HFF-Myc (cell line): ENCODE results near the gene JAKMIP2.

Experiments
- DNase-seq: peaks from one replicate; pipeline ENCODE4 v3.0.0-alpha.2; 2011; ENCODE audit warnings: low read depth; ENCODE audit errors: extremely low read depth
- H3K4me3 ChIP-seq: replicated peaks from 2 replicates; pipeline ENCODE4 v1.5.1; 2011; ENCODE audit warnings: low read depth, mild to moderate bottlenecking, control low read depth, low read length
- CTCF ChIP-seq: IDR thresholded peaks from 2 replicates; pipeline ENCODE4 v1.5.1; 2012; ENCODE audit warnings: mild to moderate bottlenecking, low read depth, low read length, control low read depth; ENCODE audit errors: missing control alignments

JAKMIP2 gene

GRCh38 chr5:147690595-147690994, 91.9 kb downstream of the JAKMIP2 start:
- DNase-seq, result no peak
- TF ChIP-seq CTCF, result no peak
- no peak overlapping the region for H3K4me3 ChIP-seq

- no peak for DNase-seq
- no peak for TF ChIP-seq CTCF
- H3K4me3 ChIP-seq, result no peak overlapping the region
Observed at GRCh38 chr5:147689426-147689825, 93.1 kb downstream of the JAKMIP2 start.

GRCh38 chr5:147688656-147689356, 93.7 kb downstream of the JAKMIP2 start:
- no peak for DNase-seq
- no peak for TF ChIP-seq CTCF
- H3K4me3 ChIP-seq, result no peak overlapping the region

- no peak overlapping the region for H3K4me3 ChIP-seq
- no peak for TF ChIP-seq CTCF
- DNase-seq, result no peak
Observed at GRCh38 chr5:147687118-147687517, 95.4 kb downstream of the JAKMIP2 start.

- TF ChIP-seq CTCF, result no peak
- no peak for DNase-seq
- H3K4me3 ChIP-seq, result no peak overlapping the region
Observed at GRCh38 chr5:147686421-147686820, 96.1 kb downstream of the JAKMIP2 start.

- no peak for DNase-seq
- no peak for TF ChIP-seq CTCF
Observed at GRCh38 chr5:147685993-147686392, 96.5 kb downstream of the JAKMIP2 start.

GRCh38 chr5:147675168-147675567, 107.4 kb downstream of the JAKMIP2 start:
- H3K4me3 ChIP-seq, result no peak overlapping the region
- no peak for TF ChIP-seq CTCF
- no peak for DNase-seq

More at GRCh38 chr5:147685993-147686392, 96.5 kb downstream of the JAKMIP2 start:
- H3K4me3 ChIP-seq, result no peak overlapping the region
